ENCODE measurements around the gene CD226. TPM values are rescaled to one million over a fixed set of nuclear protein-coding genes. Genes with fewer than 3 reads are reported as not detected.

CD226 gene
- total RNA-seq, 1 donor from 2014 or later = not detected

DNA sequence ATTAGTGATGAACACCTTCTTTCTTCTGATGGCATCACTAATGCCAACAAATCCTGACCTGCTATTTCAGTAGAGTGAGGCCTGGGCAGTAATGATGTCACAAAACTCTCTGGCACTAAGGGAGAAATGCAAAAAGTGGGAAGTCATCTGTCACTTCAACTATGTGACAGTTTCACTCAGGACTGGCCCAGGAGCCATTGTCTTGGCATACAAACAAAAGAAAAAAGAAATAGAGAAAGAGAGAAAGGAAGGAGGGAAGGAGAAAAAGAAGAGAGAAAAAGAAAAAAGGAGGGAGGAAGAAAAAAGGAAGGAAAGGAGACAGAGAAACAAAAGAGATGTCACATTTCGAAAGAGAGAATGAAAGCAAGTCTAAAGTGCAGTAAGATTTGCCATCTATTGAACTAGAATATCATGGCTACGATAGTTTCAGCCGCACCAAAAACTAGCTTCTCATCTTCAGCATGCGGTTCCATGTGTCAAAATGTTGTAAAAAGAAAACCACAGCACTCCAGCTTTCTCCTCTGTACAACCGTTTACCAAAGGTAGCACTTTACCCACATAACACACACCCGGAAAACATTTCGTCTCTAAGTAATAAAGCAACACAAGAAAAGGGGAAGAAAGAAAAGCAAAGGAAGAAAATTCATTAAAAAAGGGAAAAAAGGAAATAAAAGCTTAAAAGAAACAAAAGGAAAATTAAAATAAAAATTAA, 50.1 kb downstream of the CD226 start:
- Histone ChIP-seq H3K27me3 (ENCODE audit: control insufficient read depth, insufficient read depth, low read length) (no peaks in the 10 kb centered on the region), H3K4me3 (ENCODE audit: low read depth, low read length) (no peak overlapping the region), H3K36me3 (ENCODE audit: control insufficient read depth, insufficient read depth, low read length) (no peaks in the 10 kb centered on the region)
- TF ChIP-seq, protein P1, sequence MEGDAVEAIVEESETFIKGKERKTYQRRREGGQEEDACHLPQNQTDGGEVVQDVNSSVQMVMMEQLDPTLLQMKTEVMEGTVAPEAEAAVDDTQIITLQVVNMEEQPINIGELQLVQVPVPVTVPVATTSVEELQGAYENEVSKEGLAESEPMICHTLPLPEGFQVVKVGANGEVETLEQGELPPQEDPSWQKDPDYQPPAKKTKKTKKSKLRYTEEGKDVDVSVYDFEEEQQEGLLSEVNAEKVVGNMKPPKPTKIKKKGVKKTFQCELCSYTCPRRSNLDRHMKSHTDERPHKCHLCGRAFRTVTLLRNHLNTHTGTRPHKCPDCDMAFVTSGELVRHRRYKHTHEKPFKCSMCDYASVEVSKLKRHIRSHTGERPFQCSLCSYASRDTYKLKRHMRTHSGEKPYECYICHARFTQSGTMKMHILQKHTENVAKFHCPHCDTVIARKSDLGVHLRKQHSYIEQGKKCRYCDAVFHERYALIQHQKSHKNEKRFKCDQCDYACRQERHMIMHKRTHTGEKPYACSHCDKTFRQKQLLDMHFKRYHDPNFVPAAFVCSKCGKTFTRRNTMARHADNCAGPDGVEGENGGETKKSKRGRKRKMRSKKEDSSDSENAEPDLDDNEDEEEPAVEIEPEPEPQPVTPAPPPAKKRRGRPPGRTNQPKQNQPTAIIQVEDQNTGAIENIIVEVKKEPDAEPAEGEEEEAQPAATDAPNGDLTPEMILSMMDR (IDR thresholded peaks at IDR 0.05; ENCODE audit: insufficient read depth, low read length, poor library complexity, severe bottlenecking) = no peak
- DNase-seq (ENCODE audit: low read depth) = no peak

DNA sequence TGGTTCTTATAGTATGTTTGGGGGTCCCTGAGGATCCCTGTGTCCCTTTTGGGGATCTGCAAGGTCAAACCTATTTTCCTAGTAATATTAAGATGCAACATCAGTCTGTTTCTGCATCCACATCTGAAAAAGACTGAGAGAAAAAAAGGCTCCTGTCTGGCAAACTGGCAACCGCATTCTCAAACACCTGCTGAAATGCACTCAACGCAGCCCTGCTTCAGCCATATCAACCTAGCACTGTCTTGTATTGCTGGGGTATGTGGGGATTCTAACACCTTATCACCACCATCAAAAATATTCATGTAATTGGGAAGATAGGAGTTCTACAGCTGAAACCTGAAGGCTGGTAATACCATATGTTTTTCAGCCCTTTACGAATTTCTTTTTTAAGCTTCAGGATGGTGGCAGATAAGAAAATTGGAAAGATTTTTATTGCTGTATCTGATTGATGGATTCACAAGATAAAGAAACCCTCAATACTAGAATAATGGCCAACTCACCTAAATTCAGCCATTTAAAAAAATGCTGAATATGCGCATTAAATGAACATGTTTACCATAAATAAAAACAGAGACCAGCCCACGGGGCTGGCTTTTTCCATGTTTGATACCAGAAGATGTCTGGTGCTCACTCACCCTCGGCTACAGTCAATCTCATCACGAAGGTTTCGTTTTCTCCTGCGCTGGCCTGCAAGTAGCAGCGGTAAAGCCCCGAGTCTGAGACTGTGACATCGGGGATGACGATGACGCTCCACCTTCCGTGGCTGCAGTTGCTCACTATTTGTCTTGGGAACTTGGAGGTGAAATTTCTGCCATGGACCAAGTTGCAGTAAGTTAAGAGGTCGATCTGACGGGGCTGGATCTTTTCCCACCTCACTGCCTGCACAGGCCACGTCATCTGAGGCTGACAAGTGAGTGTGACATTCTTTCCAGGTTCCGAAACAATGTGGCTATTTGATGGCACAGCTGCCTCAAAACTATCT, 52.3 kb downstream of the CD226 start:
- no peak for DNase-seq (ENCODE audit: low read depth)
- no peaks in the 10 kb centered on the region for H3K36me3 ChIP-seq (ENCODE audit: control insufficient read depth, insufficient read depth, low read length)
- H3K27me3 ChIP-seq (ENCODE audit: control insufficient read depth, insufficient read depth, low read length) = no peaks in the 10 kb centered on the region
- TF ChIP-seq, protein P1 (IDR thresholded peaks at IDR 0.05; ENCODE audit: insufficient read depth, low read length, poor library complexity, severe bottlenecking) = no peak
- H3K4me3 ChIP-seq (ENCODE audit: low read depth, low read length) = no peak overlapping the region

DNA sequence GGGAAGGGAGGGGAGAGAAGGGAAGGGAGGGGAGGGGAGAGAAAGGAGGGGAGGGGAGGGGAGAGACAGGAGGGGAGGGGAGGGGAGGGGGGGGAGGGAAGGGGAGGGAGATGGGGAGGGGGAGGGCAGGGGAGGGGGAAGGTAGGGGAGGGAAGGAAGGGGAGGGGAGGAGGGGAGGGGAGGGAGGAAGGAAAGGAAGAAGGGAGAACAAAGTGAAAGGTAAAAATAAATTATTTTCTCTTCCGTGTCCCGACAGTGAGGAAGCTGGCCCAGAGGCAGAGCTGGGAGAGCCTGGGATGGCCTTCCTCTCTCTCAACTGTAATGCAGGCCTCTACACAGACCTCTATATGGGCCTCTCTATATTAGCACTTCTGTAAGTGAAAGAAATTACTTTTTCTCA, 53.2 kb downstream of the CD226 start:
- no peaks in the 10 kb centered on the region for H3K36me3 ChIP-seq (ENCODE audit: control insufficient read depth, insufficient read depth, low read length)
- H3K27me3 ChIP-seq (ENCODE audit: control insufficient read depth, insufficient read depth, low read length) = no peaks in the 10 kb centered on the region
- TF ChIP-seq, protein P1 (IDR thresholded peaks at IDR 0.05; ENCODE audit: insufficient read depth, low read length, poor library complexity, severe bottlenecking) = no peak
- no peak overlapping the region for H3K4me3 ChIP-seq (ENCODE audit: low read depth, low read length)
- DNase-seq (ENCODE audit: low read depth) = no peak

DNA sequence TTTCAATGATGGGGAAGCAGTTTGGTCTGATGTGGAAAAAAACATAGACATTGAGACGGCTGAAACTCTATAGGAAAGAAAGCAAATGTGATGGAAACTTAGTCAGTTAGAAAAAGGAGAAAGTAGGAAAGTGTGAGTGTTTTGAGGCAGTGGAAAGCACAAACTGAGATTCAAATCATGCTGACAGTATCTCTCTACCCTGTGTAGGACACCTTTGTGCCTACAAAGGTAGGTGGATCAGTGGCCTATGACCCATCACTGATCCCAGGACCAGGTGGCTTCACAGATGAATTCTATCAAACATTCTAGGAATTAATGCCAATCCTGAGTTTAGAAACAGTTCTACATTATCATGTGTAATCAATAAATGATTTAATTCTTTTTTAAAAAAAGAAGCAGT, 57.1 kb downstream of the CD226 start:
- TF ChIP-seq, protein P1 (IDR thresholded peaks at IDR 0.05; ENCODE audit: insufficient read depth, low read length, poor library complexity, severe bottlenecking) = no peak
- Histone ChIP-seq H3K36me3 (ENCODE audit: control insufficient read depth, insufficient read depth, low read length) (no peaks in the 10 kb centered on the region), H3K4me3 (ENCODE audit: low read depth, low read length) (no peak overlapping the region), H3K27me3 (ENCODE audit: control insufficient read depth, insufficient read depth, low read length) (no peaks in the 10 kb centered on the region)
- DNase-seq (ENCODE audit: low read depth) = no peak

DNA sequence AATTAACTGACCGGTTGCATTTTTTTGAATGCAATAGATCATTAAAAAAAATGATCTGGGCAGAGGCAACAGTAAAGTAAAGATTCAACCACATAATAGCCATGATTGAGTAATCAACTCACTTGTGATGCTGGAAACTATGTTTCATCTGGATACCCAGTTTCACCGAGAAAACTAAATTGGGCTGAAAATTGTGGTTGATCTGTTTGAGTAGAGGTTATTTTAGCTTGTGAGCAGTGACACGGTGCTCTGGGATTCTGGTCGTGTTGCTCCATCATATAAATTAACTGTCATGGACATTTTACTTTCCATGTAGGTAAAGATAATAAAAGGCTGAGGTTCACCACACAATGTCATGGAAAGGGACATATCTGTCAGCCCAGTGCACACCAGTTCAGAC, 58.7 kb downstream of the CD226 start:
- TF ChIP-seq, protein P1 (IDR thresholded peaks at IDR 0.05; ENCODE audit: insufficient read depth, low read length, poor library complexity, severe bottlenecking) = no peak
- no peaks in the 10 kb centered on the region for H3K27me3 ChIP-seq (ENCODE audit: control insufficient read depth, insufficient read depth, low read length)
- no peak overlapping the region for H3K4me3 ChIP-seq (ENCODE audit: low read depth, low read length)
- no peak for DNase-seq (ENCODE audit: low read depth)
- H3K36me3 ChIP-seq (ENCODE audit: control insufficient read depth, insufficient read depth, low read length) = no peaks in the 10 kb centered on the region

Measured in kidney epithelial cell (primary cell).